ENCODE data around the gene PIK3R2.
"Not testable (repeated sequence)": the region's sequence is repeated elsewhere in the genome, so short reads cannot be mapped to it uniquely, and the experiment has no call there.

The PIK3R2 gene

GRCh38 chr19:18152442-18152816 is 534 bp upstream of the PIK3R2 start:
- peak; percentile 97 to 99 (median 97) for DNase-seq (ENCODE audit: low read depth in 2 of 3, low spot score in 1 of 3)

GRCh38 chr19:18153556-18154134 is 682 bp downstream of the PIK3R2 start:
- no peak for DNase-seq (ENCODE audit: low read depth in 2 of 3, low spot score in 1 of 3)

- no peak for DNase-seq (ENCODE audit: low read depth in 2 of 3, low spot score in 1 of 3)
Measured at GRCh38 chr19:18155095-18156087, 2.4 kb downstream of the PIK3R2 start.

- DNase-seq (ENCODE audit: low read depth in 2 of 3, low spot score in 1 of 3), result no peak
Measured at GRCh38 chr19:18156268-18156667, 3.3 kb downstream of the PIK3R2 start.

GRCh38 chr19:18156841-18157464 is 4.0 kb downstream of the PIK3R2 start:
- DNase-seq (ENCODE audit: low read depth in 2 of 3, low spot score in 1 of 3), result no peak

GRCh38 chr19:18157465-18158063 is 4.6 kb downstream of the PIK3R2 start:
- DNase-seq (ENCODE audit: low read depth in 2 of 3, low spot score in 1 of 3), result no peak

- DNase-seq (ENCODE audit: low read depth in 2 of 3, low spot score in 1 of 3), result no peak
Measured at GRCh38 chr19:18158467-18158866, 5.5 kb downstream of the PIK3R2 start.

- not testable (repeated sequence) for DNase-seq (ENCODE audit: low read depth in 2 of 3, low spot score in 1 of 3)
Measured at GRCh38 chr19:18159059-18159616, 6.2 kb downstream of the PIK3R2 start.

- DNase-seq (ENCODE audit: low read depth in 2 of 3, low spot score in 1 of 3), result no peak
Measured at GRCh38 chr19:18159810-18160209, 6.8 kb downstream of the PIK3R2 start.

- no peak for DNase-seq (ENCODE audit: low read depth in 2 of 3, low spot score in 1 of 3)
Measured at GRCh38 chr19:18160493-18160970, 7.6 kb downstream of the PIK3R2 start.

- peak; percentile 64 to 72 (median 71) for DNase-seq (ENCODE audit: low read depth in 2 of 3, low spot score in 1 of 3)
Measured at GRCh38 chr19:18160971-18161635, 8.1 kb downstream of the PIK3R2 start.

- DNase-seq (ENCODE audit: low read depth in 2 of 3, low spot score in 1 of 3), result no peak
Measured at GRCh38 chr19:18161636-18162002, 8.7 kb downstream of the PIK3R2 start.

GRCh38 chr19:18164072-18164471 is 11.1 kb downstream of the PIK3R2 start:
- no peak for DNase-seq (ENCODE audit: low read depth in 2 of 3, low spot score in 1 of 3)

- DNase-seq (ENCODE audit: low read depth in 2 of 3, low spot score in 1 of 3), result no peak
Measured at GRCh38 chr19:18165794-18166544, 13.0 kb downstream of the PIK3R2 start.

GRCh38 chr19:18167011-18167410 is 14.0 kb downstream of the PIK3R2 start:
- no peak for DNase-seq (ENCODE audit: low read depth in 2 of 3, low spot score in 1 of 3)

GRCh38 chr19:18167975-18168645 is 15.1 kb downstream of the PIK3R2 start:
- peak; percentile 50 to 65 (median 50) for DNase-seq (ENCODE audit: low read depth in 2 of 3, low spot score in 1 of 3)

GRCh38 chr19:18168673-18169381 is 15.9 kb downstream of the PIK3R2 start:
- DNase-seq (ENCODE audit: low read depth in 2 of 3, low spot score in 1 of 3), result no peak

- no peak for DNase-seq (ENCODE audit: low read depth in 2 of 3, low spot score in 1 of 3)
Measured at GRCh38 chr19:18170714-18171255, 17.8 kb downstream of the PIK3R2 start.
